ENCODE measurements around the gene SEMA4D.
"Not testable (repeated sequence)": the region's sequence is repeated elsewhere in the genome, so short reads cannot be mapped to it uniquely, and the experiment has no call there.

Gene SEMA4D

GRCh38 chr9:89480825-89481537 lies 16.9 kb downstream of the SEMA4D start:
- no peak for DNase-seq (ENCODE audit: low read depth)

GRCh38 chr9:89480372-89480771 lies 17.5 kb downstream of the SEMA4D start:
- not testable (repeated sequence) for DNase-seq (ENCODE audit: low read depth)

GRCh38 chr9:89479669-89480011 lies 18.3 kb downstream of the SEMA4D start:
- not testable (repeated sequence) for DNase-seq (ENCODE audit: low read depth)

- no peak for DNase-seq (ENCODE audit: low read depth)
Observed at GRCh38 chr9:89478821-89479668, 18.9 kb downstream of the SEMA4D start.

GRCh38 chr9:89477811-89478630 lies 19.9 kb downstream of the SEMA4D start:
- DNase-seq (ENCODE audit: low read depth) = peak; percentile 22

GRCh38 chr9:89477384-89477783 lies 20.5 kb downstream of the SEMA4D start:
- no peak for DNase-seq (ENCODE audit: low read depth)

GRCh38 chr9:89476546-89476945 lies 21.4 kb downstream of the SEMA4D start:
- no peak for DNase-seq (ENCODE audit: low read depth)

GRCh38 chr9:89475891-89476440 lies 21.9 kb downstream of the SEMA4D start:
- DNase-seq (ENCODE audit: low read depth) = no peak

GRCh38 chr9:89474939-89475338 lies 23.0 kb downstream of the SEMA4D start:
- no peak for DNase-seq (ENCODE audit: low read depth)

- DNase-seq (ENCODE audit: low read depth) = no peak
Observed at GRCh38 chr9:89473762-89474469, 24.0 kb downstream of the SEMA4D start.

GRCh38 chr9:89471796-89472320 lies 26.1 kb downstream of the SEMA4D start:
- not testable (repeated sequence) for DNase-seq (ENCODE audit: low read depth)

- no peak for DNase-seq (ENCODE audit: low read depth)
Observed at GRCh38 chr9:89471390-89471789, 26.5 kb downstream of the SEMA4D start.

- DNase-seq (ENCODE audit: low read depth) = no peak
Observed at GRCh38 chr9:89470224-89470839, 27.6 kb downstream of the SEMA4D start.

- DNase-seq (ENCODE audit: low read depth) = no peak
Observed at GRCh38 chr9:89469003-89469402, 28.9 kb downstream of the SEMA4D start.

GRCh38 chr9:89468281-89468960 lies 29.5 kb downstream of the SEMA4D start:
- DNase-seq (ENCODE audit: low read depth) = no peak

- no peak for DNase-seq (ENCODE audit: low read depth)
Observed at GRCh38 chr9:89467278-89467625, 30.7 kb downstream of the SEMA4D start.

- no peak for DNase-seq (ENCODE audit: low read depth)
Observed at GRCh38 chr9:89466451-89467277, 31.2 kb downstream of the SEMA4D start.

- DNase-seq (ENCODE audit: low read depth) = no peak
Observed at GRCh38 chr9:89465726-89466308, 32.1 kb downstream of the SEMA4D start.

GRCh38 chr9:89465001-89465451 lies 32.9 kb downstream of the SEMA4D start:
- DNase-seq (ENCODE audit: low read depth) = no peak
